Muscle layer of duodenum (tissue), 2 donors: ENCODE measurements around the gene DOCK10.

Experiments
- H3K27ac ChIP-seq: one replicate; pipeline ENCODE4 v1.7.0; 2013; ENCODE audit warnings: mild to moderate bottlenecking, low read length
- H3K27me3 ChIP-seq: one replicate; pipeline ENCODE4 v1.7.0; 2013; ENCODE audit warnings: low read depth, mild to moderate bottlenecking, control low read depth, low read length
- H3K36me3 ChIP-seq, 2 donors: one replicate each; pipeline ENCODE4 v1.7.0; 2013; ENCODE audit warnings: low read length in 2 of 2, control low read depth in 1 of 2, mild to moderate bottlenecking in 1 of 2; ENCODE audit not compliant: insufficient read depth in 2 of 2, control insufficient read depth in 1 of 2
- H3K4me1 ChIP-seq, 2 donors: one replicate each; pipeline ENCODE4 v1.7.0; 2013; ENCODE audit warnings: low read length in 2 of 2, mild to moderate bottlenecking in 2 of 2, control low read depth in 1 of 2, moderate library complexity in 1 of 2; ENCODE audit not compliant: insufficient read depth in 2 of 2, control insufficient read depth in 1 of 2
- H3K4me3 ChIP-seq, 2 donors: one replicate each; pipeline ENCODE4 v1.7.0; 2013; ENCODE audit warnings: low read length in 2 of 2, low read depth in 1 of 2, mild to moderate bottlenecking in 1 of 2
- H3K9me3 ChIP-seq, 2 donors: one replicate each; pipeline ENCODE4 v1.7.0; 2013; ENCODE audit warnings: low read length in 2 of 2, control low read depth in 1 of 2, mild to moderate bottlenecking in 1 of 2; ENCODE audit not compliant: control insufficient read depth in 1 of 2
- donor health status: healthy.

Gene DOCK10

GRCh38 chr2:224780106-224780505, 262.2 kb downstream of the DOCK10 start:
- Histone ChIP-seq H3K4me1 (no peaks in the 10 kb centered on the region), H3K4me3 (no peak overlapping the region), H3K9me3 (no peaks in the 10 kb centered on the region), H3K36me3 (peaks cover 0 to 7% of the 10 kb centered on the region in 2 donors), H3K27me3 (no peaks in the 10 kb centered on the region), H3K27ac (no peak overlapping the region)

DNA sequence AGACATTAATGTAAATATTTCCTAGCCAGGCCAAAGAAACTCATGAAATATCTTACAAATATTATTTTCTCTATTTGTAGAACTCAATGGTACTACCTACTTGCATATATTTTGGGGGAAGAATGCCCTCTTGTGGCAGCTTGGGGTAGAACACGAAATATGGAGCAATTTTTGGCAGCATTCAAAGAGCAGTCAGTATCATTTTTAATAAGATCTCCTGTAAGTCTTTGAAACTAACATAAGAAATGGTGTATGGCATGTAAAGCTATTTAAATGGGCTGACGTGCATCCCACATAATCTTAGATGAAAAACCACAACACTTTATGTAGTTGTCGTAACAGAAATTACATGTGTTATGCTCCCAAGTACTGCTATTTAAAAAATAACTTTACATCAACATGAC, 263.8 kb downstream of the DOCK10 start:
- H3K4me1 ChIP-seq = no peaks in the 10 kb centered on the region
- no peaks in the 10 kb centered on the region for H3K36me3 ChIP-seq
- no peak overlapping the region for H3K27ac ChIP-seq
- H3K4me3 ChIP-seq = no peak overlapping the region
- no peaks in the 10 kb centered on the region for H3K27me3 ChIP-seq
- H3K9me3 ChIP-seq = no peaks in the 10 kb centered on the region

DNA sequence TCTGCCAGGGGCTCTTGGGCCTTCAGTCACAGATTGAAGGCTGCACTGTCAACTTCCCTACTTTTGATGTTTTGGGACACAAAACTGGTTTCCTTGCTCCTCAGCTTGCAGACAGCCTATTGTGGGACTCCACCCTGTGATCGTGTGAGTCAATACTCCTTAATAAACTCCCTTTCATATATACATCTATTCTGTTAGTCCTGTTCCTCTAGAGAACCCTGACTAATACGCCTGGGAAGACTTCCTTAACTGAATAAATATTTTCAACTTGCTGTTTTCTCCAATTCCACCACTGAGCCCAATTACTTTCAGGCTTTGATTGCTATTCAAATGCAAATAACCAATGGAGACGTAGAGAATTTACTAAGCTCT, 264.7 kb downstream of the DOCK10 start:
- H3K9me3 ChIP-seq = no peaks in the 10 kb centered on the region
- no peak overlapping the region for H3K4me3 ChIP-seq
- no peak overlapping the region for H3K27ac ChIP-seq
- H3K27me3 ChIP-seq = no peaks in the 10 kb centered on the region
- H3K4me1 ChIP-seq = no peaks in the 10 kb centered on the region
- H3K36me3 ChIP-seq = peaks cover 0 to 3% of the 10 kb centered on the region in 2 donors

GRCh38 chr2:224776795-224777558, 265.3 kb downstream of the DOCK10 start:
- Histone ChIP-seq H3K27ac (no peak overlapping the region), H3K4me1 (no peaks in the 10 kb centered on the region), H3K9me3 (no peaks in the 10 kb centered on the region), H3K36me3 (peaks cover 0 to 3% of the 10 kb centered on the region in 2 donors), H3K4me3 (no peak overlapping the region), H3K27me3 (no peaks in the 10 kb centered on the region)

DNA sequence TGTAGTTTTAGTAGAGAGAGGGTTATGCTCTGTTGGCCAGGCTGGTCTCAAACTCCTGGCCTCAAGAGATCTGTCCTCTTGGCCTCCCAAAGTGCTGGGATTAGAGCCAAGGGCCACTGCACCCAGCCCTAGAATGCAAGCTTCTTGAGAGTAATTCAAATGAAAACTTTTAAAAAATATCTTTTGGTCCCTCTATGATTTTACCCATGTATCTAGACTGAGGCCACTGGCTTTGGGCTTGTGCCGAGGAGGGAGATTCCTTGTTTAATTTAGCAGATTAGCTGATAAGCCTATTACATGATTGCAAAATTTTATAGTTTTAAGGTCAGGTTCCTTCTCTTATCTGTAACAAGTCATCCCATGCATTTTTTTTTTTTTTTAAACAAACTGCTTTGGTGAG, 266.6 kb downstream of the DOCK10 start:
- H3K4me3 ChIP-seq = no peak overlapping the region
- H3K9me3 ChIP-seq = no peaks in the 10 kb centered on the region
- H3K27me3 ChIP-seq = no peaks in the 10 kb centered on the region
- H3K36me3 ChIP-seq = peaks cover 0 to 3% of the 10 kb centered on the region in 2 donors
- no peak overlapping the region for H3K27ac ChIP-seq
- H3K4me1 ChIP-seq = no peaks in the 10 kb centered on the region

DNA sequence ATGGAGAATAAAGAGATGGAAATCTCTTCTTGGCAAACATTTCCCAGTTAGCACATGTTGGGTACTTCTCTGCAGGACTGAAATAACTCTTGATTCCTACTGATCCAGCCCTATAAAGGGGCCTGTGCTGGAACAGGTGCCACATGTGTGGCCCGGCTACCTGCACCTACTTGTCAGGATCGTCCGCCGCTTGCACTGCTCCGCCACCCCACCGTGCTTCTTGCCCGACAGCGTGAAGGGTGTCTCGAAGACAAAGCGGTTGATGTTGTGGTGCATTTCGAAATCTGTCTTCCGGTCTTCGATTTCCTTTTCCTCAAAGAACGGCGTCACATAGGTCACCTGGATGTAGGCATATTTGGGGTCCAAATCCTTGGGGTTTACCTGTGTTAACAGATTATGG, 267.5 kb downstream of the DOCK10 start:
- no peaks in the 10 kb centered on the region for H3K9me3 ChIP-seq
- H3K36me3 ChIP-seq = peaks cover 0 to 7% of the 10 kb centered on the region in 2 donors
- no peak overlapping the region for H3K4me3 ChIP-seq
- no peak overlapping the region for H3K27ac ChIP-seq
- no peaks in the 10 kb centered on the region for H3K4me1 ChIP-seq
- H3K27me3 ChIP-seq = no peaks in the 10 kb centered on the region

DNA sequence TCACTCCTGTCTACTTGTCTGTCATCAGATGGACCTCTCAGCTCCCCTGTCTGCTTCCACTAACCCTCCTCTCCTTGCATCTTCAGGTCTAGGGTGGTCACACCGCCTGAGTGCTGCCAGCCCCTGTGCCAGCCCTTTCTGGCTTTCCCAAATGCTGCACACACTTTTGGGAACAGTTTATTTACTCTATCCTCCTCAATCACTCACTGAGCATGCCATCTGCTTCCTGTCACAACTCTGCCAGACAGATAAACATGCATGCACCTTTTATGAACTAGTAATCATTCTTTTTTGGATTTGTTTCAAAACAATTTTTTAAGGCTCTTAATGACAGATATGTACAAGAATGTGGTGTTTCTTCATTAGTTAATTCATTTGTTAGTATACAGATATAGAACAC, 269.8 kb downstream of the DOCK10 start:
- H3K36me3 ChIP-seq = peaks cover 0 to 7% of the 10 kb centered on the region in 2 donors
- H3K9me3 ChIP-seq = no peaks in the 10 kb centered on the region
- H3K4me1 ChIP-seq = no peaks in the 10 kb centered on the region
- H3K27ac ChIP-seq = no peak overlapping the region
- H3K4me3 ChIP-seq = no peak overlapping the region
- no peaks in the 10 kb centered on the region for H3K27me3 ChIP-seq

DNA sequence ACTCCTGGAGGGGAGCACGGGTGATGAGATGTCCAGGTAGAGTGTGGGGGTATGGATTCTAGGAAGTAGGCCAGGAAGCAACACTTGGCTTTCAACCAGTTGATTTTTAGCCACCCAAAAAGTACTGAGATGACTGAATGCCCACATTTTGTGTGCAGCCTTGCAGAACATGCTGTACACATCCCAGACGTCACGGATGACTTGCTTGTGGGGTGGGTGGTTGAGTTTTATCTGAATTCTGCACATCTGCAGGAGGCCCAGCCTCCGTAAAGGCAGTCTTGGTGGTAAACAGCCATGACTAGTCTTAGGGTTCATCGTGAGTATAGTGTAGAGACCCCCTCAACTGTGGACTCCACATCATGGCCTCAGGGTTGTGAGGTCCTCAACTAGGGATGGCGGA, 272.8 kb downstream of the DOCK10 start:
- H3K4me3 ChIP-seq = no peak overlapping the region
- H3K4me1 ChIP-seq = no peaks in the 10 kb centered on the region
- H3K36me3 ChIP-seq = peaks cover 0 to 7% of the 10 kb centered on the region in 2 donors
- no peak overlapping the region for H3K27ac ChIP-seq
- no peaks in the 10 kb centered on the region for H3K9me3 ChIP-seq
- no peaks in the 10 kb centered on the region for H3K27me3 ChIP-seq

DNA sequence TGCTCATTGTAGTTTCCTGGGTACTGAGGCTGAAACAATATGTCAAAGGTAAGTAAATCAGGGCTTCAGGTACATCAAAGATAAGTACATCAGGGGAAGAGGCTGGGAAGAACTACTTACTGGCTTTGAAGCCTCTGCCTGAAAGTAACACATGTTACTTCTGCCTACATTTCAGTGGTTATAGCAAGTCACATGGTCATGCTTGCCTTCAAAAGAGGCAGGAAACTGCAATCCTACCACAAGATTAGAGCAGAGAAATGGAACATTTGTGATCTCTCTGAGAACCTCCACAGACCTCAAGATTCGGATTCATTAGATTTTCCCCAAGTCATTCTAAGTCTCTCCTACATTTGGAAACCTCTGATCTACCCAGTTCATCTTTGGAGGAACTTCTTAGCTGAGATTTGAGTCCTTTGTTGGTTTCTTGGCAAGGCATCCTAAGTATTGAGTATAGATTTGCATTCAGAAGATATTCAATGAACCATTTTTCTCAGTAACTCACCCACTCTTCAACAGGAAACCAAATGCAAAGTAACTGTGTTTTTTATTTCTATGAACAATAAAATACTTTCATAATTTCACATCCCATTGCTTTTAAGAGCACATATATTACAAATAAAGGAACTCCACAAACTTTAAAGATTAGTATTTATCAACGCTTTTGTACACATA, 277.6 kb downstream of the DOCK10 start:
- Histone ChIP-seq H3K4me1 (no peaks in the 10 kb centered on the region), H3K4me3 (no peak overlapping the region), H3K27me3 (no peaks in the 10 kb centered on the region), H3K27ac (no peak overlapping the region), H3K36me3 (no peaks in the 10 kb centered on the region), H3K9me3 (no peaks in the 10 kb centered on the region)

- Histone ChIP-seq H3K27me3 (no peaks in the 10 kb centered on the region), H3K4me3 (peak overlapping the region in 1 of 2 donors; percentile 20), H3K4me1 (no peaks in the 10 kb centered on the region), H3K9me3 (peaks cover 0 to 9% of the 10 kb centered on the region in 2 donors), H3K36me3 (no peaks in the 10 kb centered on the region), H3K27ac (no peak overlapping the region)
These were observed 284.2 kb downstream of the DOCK10 start for GRCh38 chr2:224757934-224758548.

- Histone ChIP-seq H3K27me3 (no peaks in the 10 kb centered on the region), H3K4me1 (no peaks in the 10 kb centered on the region), H3K9me3 (peaks cover 0 to 9% of the 10 kb centered on the region in 2 donors), H3K36me3 (no peaks in the 10 kb centered on the region), H3K4me3 (no peak overlapping the region), H3K27ac (no peak overlapping the region)
These were observed 288.3 kb downstream of the DOCK10 start for GRCh38 chr2:224753743-224754540.
